IMR-90 (cell line): ENCODE data around the gene CACNA1D.

Experiments used
- BHLHE40 ChIP-seq: fragments of 150-350 bp; IDR thresholded peaks from 2 replicates; pipeline ENCODE4 v1.6.1; 2016; ENCODE audit warnings: mild to moderate bottlenecking, low read depth, low read length
- CEBPB ChIP-seq: IDR thresholded peaks from 2 replicates; pipeline ENCODE4 v1.6.1; 2012; ENCODE audit warnings: low read depth, low read length, improper control_type of control experiment
- CTCF ChIP-seq: conservative IDR thresholded peaks from 2 replicates; pipeline ENCODE4 v1.5.1; 2012; ENCODE audit warnings: mild to moderate bottlenecking, low read depth, low read length, improper control_type of control experiment
- ELK1 ChIP-seq: fragments of 150-350 bp; IDR thresholded peaks from 2 replicates; pipeline ENCODE4 v1.6.1; 2016; ENCODE audit warnings: low read depth, mild to moderate bottlenecking, low read length, moderate library complexity, borderline replicate concordance
- FOS ChIP-seq: fragments of 150-350 bp; IDR thresholded peaks from 2 replicates; pipeline ENCODE4 v1.6.1; 2016; ENCODE audit warnings: low read depth, low read length
- MAFK ChIP-seq: IDR thresholded peaks from 2 replicates; pipeline ENCODE4 v1.6.1; 2012; ENCODE audit warnings: low read depth, low read length, improper control_type of control experiment
- MXI1 ChIP-seq: IDR thresholded peaks from 2 replicates; pipeline ENCODE4 v1.6.1; 2012; ENCODE audit warnings: low read depth, mild to moderate bottlenecking, low read length, moderate library complexity, borderline replicate concordance
- NFE2L2 ChIP-seq: fragments of 150-350 bp; IDR thresholded peaks from 2 replicates; pipeline ENCODE4 v1.6.1; 2016; ENCODE audit warnings: low read depth, mild to moderate bottlenecking, low read length
- POLR2A ChIP-seq: IDR thresholded peaks from 2 replicates; pipeline ENCODE4 v1.6.1; 2012; ENCODE audit warnings: mild to moderate bottlenecking, low read depth, low read length
- RAD21 ChIP-seq: IDR thresholded peaks from 2 replicates; pipeline ENCODE4 v1.6.1; 2012; ENCODE audit warnings: low read length, improper control_type of control experiment
- RCOR1 ChIP-seq: IDR thresholded peaks from 2 replicates; pipeline ENCODE4 v1.6.1; 2012; ENCODE audit warnings: mild to moderate bottlenecking, low read length, improper control_type of control experiment; ENCODE audit not compliant: insufficient replicate concordance
- RFX5 ChIP-seq: IDR thresholded peaks from 2 replicates; pipeline ENCODE4 v1.8.0; 2012; ENCODE audit warnings: low read depth, mild to moderate bottlenecking, low read length, moderate library complexity
- SMC3 ChIP-seq: fragments of 150-350 bp; IDR thresholded peaks from 2 replicates; pipeline ENCODE4 v1.6.1; 2016; ENCODE audit warnings: low read depth, mild to moderate bottlenecking, antibody characterized with exemption, low read length, moderate library complexity
- USF2 ChIP-seq: fragments of 150-350 bp; IDR thresholded peaks from 2 replicates; pipeline ENCODE4 v1.6.1; 2017; ENCODE audit warnings: mild to moderate bottlenecking, antibody characterized with exemption, low read length, low read depth

- TF ChIP-seq CTCF (no peak), ELK1 (no peak), POLR2A (no peak), MXI1 (no peak), CEBPB (no peak), SMC3 (no peak), RAD21 (no peak), RCOR1 (no peak), BHLHE40 (no peak), NFE2L2 (no peak), FOS (no peak), USF2 (no peak), RFX5 (no peak), MAFK (no peak)
Measured at GRCh38 chr3:53813876-53814275, 319.5 kb downstream of the CACNA1D start.
